ENCODE measurements around the gene DDX50.
"Not testable (repeated sequence)": the region's sequence is repeated elsewhere in the genome, so short reads cannot be mapped to it uniquely, and the experiment has no call there.

The DDX50 gene

DNA sequence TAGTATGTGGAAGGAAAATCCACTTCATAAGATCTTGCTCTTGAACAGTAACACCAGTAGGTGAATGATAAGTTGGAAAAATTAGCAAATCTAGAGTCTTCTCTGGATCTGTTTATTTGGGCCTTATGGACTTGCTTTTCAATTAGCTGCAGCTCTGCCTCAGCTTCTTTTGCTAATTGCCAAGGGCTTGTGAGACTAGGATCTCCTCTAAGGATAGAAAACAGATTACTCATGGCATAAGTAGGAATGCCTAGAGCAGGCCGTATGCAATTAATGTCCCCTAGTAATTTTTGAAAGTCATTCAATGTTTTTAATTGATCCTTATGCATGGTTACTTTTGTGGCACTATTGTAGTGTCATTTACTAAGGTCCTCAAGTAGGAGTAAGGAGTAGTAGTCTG, 36.5 kb upstream of the DDX50 start:
- H3K79me1 ChIP-seq (replicated peaks; ENCODE audit: low read length, poor library complexity, severe bottlenecking) = no peaks in the 10 kb centered on the region
- no peak overlapping the region for H3K14ac ChIP-seq (ENCODE audit: low read length in 2 of 2)
- no peak for DNase-seq
- H4K8ac ChIP-seq (ENCODE audit: low read length) = no peak overlapping the region
- WGBS = 100% methylated on average over 1 of the region's 1 CpG
- no peak overlapping the region for H4K91ac ChIP-seq (ENCODE audit: low read length)
- H3K4me1 ChIP-seq (ENCODE audit: control insufficient read depth, insufficient read depth, low read depth, low read length) = no peaks in the 10 kb centered on the region
- H3K36me3 ChIP-seq (ENCODE audit: control insufficient read depth in 1 of 2, insufficient read depth in 2 of 2, low read depth in 1 of 2, low read length in 2 of 2) = no peaks in the 10 kb centered on the region
- H3K27me3 ChIP-seq (ENCODE audit: control insufficient read depth in 1 of 2, insufficient read depth in 1 of 2, low read length in 2 of 2) = no peaks in the 10 kb centered on the region
- no peak overlapping the region for H2BK12ac ChIP-seq (ENCODE audit: low read length in 2 of 2)
- no peak overlapping the region for H3K4ac ChIP-seq (ENCODE audit: low read depth in 1 of 2, low read length in 2 of 2)
- H3K27ac ChIP-seq (ENCODE audit: low read length, poor library complexity, severe bottlenecking) = no peak overlapping the region
- H2AFZ ChIP-seq (ENCODE audit: low read depth, low read length) = no peak overlapping the region
- H3K9ac ChIP-seq (ENCODE audit: low read length) = no peak overlapping the region
- H2BK15ac ChIP-seq (ENCODE audit: low read depth, poor library complexity, severe bottlenecking) = no peak overlapping the region
- H3K18ac ChIP-seq (ENCODE audit: low read depth in 1 of 2, low read length in 2 of 2) = no peak overlapping the region
- H3K23ac ChIP-seq (ENCODE audit: low read length in 2 of 2) = no peak overlapping the region
- no peak overlapping the region for H3K4me2 ChIP-seq (ENCODE audit: low read length, poor library complexity, severe bottlenecking)
- no peak overlapping the region for H2BK5ac ChIP-seq (ENCODE audit: low read depth, low read length, poor library complexity, severe bottlenecking)
- H3K4me3 ChIP-seq (ENCODE audit: insufficient read depth in 1 of 2, low read depth in 1 of 2, low read length in 2 of 2) = no peak overlapping the region
- no peak overlapping the region for H2BK120ac ChIP-seq (ENCODE audit: low read depth, low read length)
- no peak overlapping the region for H2AK5ac ChIP-seq (ENCODE audit: low read length, severe bottlenecking)
- peaks cover 32% of the 10 kb centered on the region for H3K9me3 ChIP-seq (ENCODE audit: control insufficient read depth, low read length)

DNA sequence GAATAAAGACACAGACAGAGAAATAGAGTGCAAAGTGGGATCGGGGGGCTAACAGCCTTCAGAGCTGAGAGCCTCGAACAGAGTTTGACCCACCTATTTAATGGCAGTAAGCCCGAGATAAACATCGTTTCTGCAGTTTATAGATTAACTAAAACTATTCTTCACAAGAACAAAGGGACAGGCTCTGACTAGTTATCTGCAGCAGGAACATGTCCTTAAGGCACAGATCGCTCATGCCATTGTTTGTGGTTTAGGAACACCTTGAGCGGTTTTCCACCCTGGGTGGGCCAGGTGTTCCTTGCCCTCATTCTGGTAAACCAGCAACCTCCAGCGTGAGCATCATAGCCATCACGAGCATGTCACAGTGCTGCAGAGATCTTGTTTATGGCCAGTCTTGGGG, 32.9 kb upstream of the DDX50 start:
- not testable (repeated sequence) for H3K9ac ChIP-seq (ENCODE audit: low read length); H3K9me3 ChIP-seq (ENCODE audit: control insufficient read depth, low read length); H3K4ac ChIP-seq (ENCODE audit: low read depth in 1 of 2, low read length in 2 of 2); H4K91ac ChIP-seq (ENCODE audit: low read length); DNase-seq; H3K14ac ChIP-seq (ENCODE audit: low read length in 2 of 2); H2AK5ac ChIP-seq (ENCODE audit: low read length, severe bottlenecking); H3K18ac ChIP-seq (ENCODE audit: low read depth in 1 of 2, low read length in 2 of 2); H2BK15ac ChIP-seq (ENCODE audit: low read depth, poor library complexity, severe bottlenecking); H2BK120ac ChIP-seq (ENCODE audit: low read depth, low read length); H3K4me1 ChIP-seq (ENCODE audit: control insufficient read depth, insufficient read depth, low read depth, low read length); H2BK5ac ChIP-seq (ENCODE audit: low read depth, low read length, poor library complexity, severe bottlenecking); H3K4me3 ChIP-seq (ENCODE audit: insufficient read depth in 1 of 2, low read depth in 1 of 2, low read length in 2 of 2); H3K79me1 ChIP-seq (replicated peaks; ENCODE audit: low read length, poor library complexity, severe bottlenecking); H3K23ac ChIP-seq (ENCODE audit: low read length in 2 of 2); H3K27me3 ChIP-seq (ENCODE audit: control insufficient read depth in 1 of 2, insufficient read depth in 1 of 2, low read length in 2 of 2); H3K36me3 ChIP-seq (ENCODE audit: control insufficient read depth in 1 of 2, insufficient read depth in 2 of 2, low read depth in 1 of 2, low read length in 2 of 2); H3K27ac ChIP-seq (ENCODE audit: low read length, poor library complexity, severe bottlenecking); H3K4me2 ChIP-seq (ENCODE audit: low read length, poor library complexity, severe bottlenecking); H2BK12ac ChIP-seq (ENCODE audit: low read length in 2 of 2); H4K8ac ChIP-seq (ENCODE audit: low read length); H2AFZ ChIP-seq (ENCODE audit: low read depth, low read length)
- WGBS = 96% methylated on average over 8 of the region's 8 CpGs

DNA sequence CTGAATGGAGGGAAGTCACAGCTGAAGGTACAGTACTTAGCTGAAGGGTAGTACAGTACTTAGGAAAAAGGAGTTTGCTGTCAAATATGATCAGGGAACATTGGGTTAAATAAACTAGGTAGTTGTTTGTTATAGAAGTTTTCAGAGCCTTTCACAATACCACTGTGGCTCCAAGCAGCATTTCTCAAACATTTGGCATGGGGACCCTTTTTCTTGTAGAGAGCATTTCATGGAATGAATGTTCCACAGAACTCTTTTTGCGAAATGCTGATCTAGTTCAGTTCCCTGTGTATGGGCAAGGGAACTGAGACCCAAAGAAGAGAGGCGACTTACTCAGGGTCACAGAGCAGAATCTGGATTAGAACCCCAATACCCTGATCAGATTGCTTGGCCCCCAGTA, 31.5 kb upstream of the DDX50 start:
- no peak overlapping the region for H2AFZ ChIP-seq (ENCODE audit: low read depth, low read length)
- H3K79me1 ChIP-seq (replicated peaks; ENCODE audit: low read length, poor library complexity, severe bottlenecking) = no peaks in the 10 kb centered on the region
- no peaks in the 10 kb centered on the region for H3K36me3 ChIP-seq (ENCODE audit: control insufficient read depth in 1 of 2, insufficient read depth in 2 of 2, low read depth in 1 of 2, low read length in 2 of 2)
- H3K9ac ChIP-seq (ENCODE audit: low read length) = no peak overlapping the region
- H2BK120ac ChIP-seq (ENCODE audit: low read depth, low read length) = no peak overlapping the region
- H3K27me3 ChIP-seq (ENCODE audit: control insufficient read depth in 1 of 2, insufficient read depth in 1 of 2, low read length in 2 of 2) = no peaks in the 10 kb centered on the region
- peaks cover 2% of the 10 kb centered on the region for H3K4me1 ChIP-seq (ENCODE audit: control insufficient read depth, insufficient read depth, low read depth, low read length)
- no peak overlapping the region for H3K4me3 ChIP-seq (ENCODE audit: insufficient read depth in 1 of 2, low read depth in 1 of 2, low read length in 2 of 2)
- DNase-seq = no peak
- peaks cover 9% of the 10 kb centered on the region for H3K9me3 ChIP-seq (ENCODE audit: control insufficient read depth, low read length)
- H2BK15ac ChIP-seq (ENCODE audit: low read depth, poor library complexity, severe bottlenecking) = no peak overlapping the region
- no peak overlapping the region for H3K27ac ChIP-seq (ENCODE audit: low read length, poor library complexity, severe bottlenecking)
- no peak overlapping the region for H3K4ac ChIP-seq (ENCODE audit: low read depth in 1 of 2, low read length in 2 of 2)
- H3K23ac ChIP-seq (ENCODE audit: low read length in 2 of 2) = no peak overlapping the region
- no peak overlapping the region for H2BK12ac ChIP-seq (ENCODE audit: low read length in 2 of 2)
- no peak overlapping the region for H4K8ac ChIP-seq (ENCODE audit: low read length)
- no peak overlapping the region for H3K4me2 ChIP-seq (ENCODE audit: low read length, poor library complexity, severe bottlenecking)
- no peak overlapping the region for H3K14ac ChIP-seq (ENCODE audit: low read length in 2 of 2)
- WGBS = 61% methylated on average over 2 of the region's 2 CpGs
- no peak overlapping the region for H3K18ac ChIP-seq (ENCODE audit: low read depth in 1 of 2, low read length in 2 of 2)
- H4K91ac ChIP-seq (ENCODE audit: low read length) = no peak overlapping the region
- no peak overlapping the region for H2AK5ac ChIP-seq (ENCODE audit: low read length, severe bottlenecking)
- H2BK5ac ChIP-seq (ENCODE audit: low read depth, low read length, poor library complexity, severe bottlenecking) = no peak overlapping the region

DNA sequence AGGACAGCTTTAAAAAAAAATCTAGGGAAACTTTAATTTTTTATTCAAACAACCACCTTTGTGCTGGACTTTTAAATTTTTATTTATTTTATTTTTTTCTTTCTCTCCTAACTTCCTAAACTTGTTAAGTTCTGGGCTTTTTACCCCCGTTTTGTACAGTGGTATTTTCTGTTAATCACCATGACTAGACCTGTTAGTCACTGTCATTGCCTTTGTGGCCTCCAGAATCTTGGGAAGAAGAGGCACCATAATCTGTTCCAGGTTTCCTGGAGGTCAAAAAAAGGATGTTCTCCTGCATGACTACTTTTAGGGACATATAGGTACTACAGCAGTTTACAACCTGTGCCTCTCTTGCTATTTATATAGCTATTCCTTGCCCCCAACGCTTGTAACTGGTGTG, 31.1 kb upstream of the DDX50 start:
- H3K4ac ChIP-seq (ENCODE audit: low read depth in 1 of 2, low read length in 2 of 2) = peak overlapping the region in 1 of 2 experiments; percentile 61
- no peak overlapping the region for H3K18ac ChIP-seq (ENCODE audit: low read depth in 1 of 2, low read length in 2 of 2)
- no peak overlapping the region for H2BK5ac ChIP-seq (ENCODE audit: low read depth, low read length, poor library complexity, severe bottlenecking)
- no peaks in the 10 kb centered on the region for H3K79me1 ChIP-seq (replicated peaks; ENCODE audit: low read length, poor library complexity, severe bottlenecking)
- no peak overlapping the region for H3K14ac ChIP-seq (ENCODE audit: low read length in 2 of 2)
- no peak overlapping the region for H3K23ac ChIP-seq (ENCODE audit: low read length in 2 of 2)
- no peak overlapping the region for H2BK15ac ChIP-seq (ENCODE audit: low read depth, poor library complexity, severe bottlenecking)
- H3K4me2 ChIP-seq (ENCODE audit: low read length, poor library complexity, severe bottlenecking) = no peak overlapping the region
- DNase-seq = no peak
- H4K91ac ChIP-seq (ENCODE audit: low read length) = no peak overlapping the region
- H3K9me3 ChIP-seq (ENCODE audit: control insufficient read depth, low read length) = peaks cover 9% of the 10 kb centered on the region
- H3K9ac ChIP-seq (ENCODE audit: low read length) = no peak overlapping the region
- H3K36me3 ChIP-seq (ENCODE audit: control insufficient read depth in 1 of 2, insufficient read depth in 2 of 2, low read depth in 1 of 2, low read length in 2 of 2) = no peaks in the 10 kb centered on the region
- peaks cover 2% of the 10 kb centered on the region for H3K4me1 ChIP-seq (ENCODE audit: control insufficient read depth, insufficient read depth, low read depth, low read length)
- peak overlapping the region in 1 of 2 experiments; percentile 48 for H3K4me3 ChIP-seq (ENCODE audit: insufficient read depth in 1 of 2, low read depth in 1 of 2, low read length in 2 of 2)
- H3K27me3 ChIP-seq (ENCODE audit: control insufficient read depth in 1 of 2, insufficient read depth in 1 of 2, low read length in 2 of 2) = no peaks in the 10 kb centered on the region
- H2AFZ ChIP-seq (ENCODE audit: low read depth, low read length) = no peak overlapping the region
- H2AK5ac ChIP-seq (ENCODE audit: low read length, severe bottlenecking) = no peak overlapping the region
- H3K27ac ChIP-seq (ENCODE audit: low read length, poor library complexity, severe bottlenecking) = no peak overlapping the region
- H2BK12ac ChIP-seq (ENCODE audit: low read length in 2 of 2) = no peak overlapping the region
- H2BK120ac ChIP-seq (ENCODE audit: low read depth, low read length) = no peak overlapping the region
- H4K8ac ChIP-seq (ENCODE audit: low read length) = no peak overlapping the region
- WGBS = 87% methylated on average over 2 of the region's 2 CpGs

Measured in mesenchymal stem cell (in vitro differentiated cells and primary cell).